PC-3 (cell line): ENCODE results near the gene TOM1L2. TPM values are rescaled to one million over a fixed set of nuclear protein-coding genes. Genes with fewer than 3 reads are reported as not detected.
A peak's percentile ranks its signal among the peaks of the same experiment; 100 is the strongest.

Experiments used
- ATAC-seq: fragments of 200-7000 bp; cut with Tn5 transposase; 2 replicates; pipeline ENCODE4 v1.9.1; 2020; ENCODE audit warnings: mild to moderate bottlenecking, moderate library complexity
- BruUV-seq: library from RNA; stranded (reverse); fragments of 400-500 nt; replicated peaks from 2 replicates; lab custom pipeline; 2021; lab: Mats Ljungman, UMichigan
- CTCF ChIA-PET: fragments of 300-600 bp; sonication (Branson Sonifier 250); formaldehyde crosslinking; loops from one replicate; lab custom pipeline; 2022; ENCODE audit warnings: antibody characterized with exemption; lab: Charles Lee
- POLR2A ChIA-PET: fragments of 300-600 bp; sonication (Branson Sonifier 250); formaldehyde crosslinking; loops from one replicate; lab custom pipeline; 2022; ENCODE audit warnings: antibody characterized with exemption; ENCODE audit not compliant: unreplicated experiment; lab: Charles Lee
- DNase-seq: peaks from one replicate; pipeline ENCODE4 v3.0.0-alpha.2; 2015
- H2AFZ ChIP-seq: fragments of 300-600 bp; sonication (generic); 2 replicates; pipeline ENCODE4 v1.6.0; 2016; ENCODE audit warnings: antibody characterized with exemption, low read length
- H3F3A ChIP-seq: fragments of 300-600 bp; sonication (generic); one replicate; pipeline ENCODE4 v1.6.0; 2017; ENCODE audit warnings: antibody characterized with exemption, low read length, control low read depth, mild to moderate bottlenecking; ENCODE audit not compliant: unreplicated experiment
- H3K27ac ChIP-seq: fragments of 300-600 bp; sonication (generic); 2 replicates; pipeline ENCODE4 v1.5.1; 2016; ENCODE audit warnings: mild to moderate bottlenecking, low read length
- H3K27me3 ChIP-seq: fragments of 300-600 bp; sonication (generic); 2 replicates; pipeline ENCODE4 v1.6.1; 2016; ENCODE audit warnings: low read length, mixed read lengths
- H3K36me3 ChIP-seq: fragments of 300-600 bp; sonication (generic); 2 replicates; pipeline ENCODE4 v1.6.1; 2016; ENCODE audit warnings: low read depth, mixed run types, low read length, mixed read lengths
- H3K4me1 ChIP-seq: fragments of 300-600 bp; sonication (generic); 2 replicates; pipeline ENCODE4 v1.5.1; 2016; ENCODE audit warnings: low read length; ENCODE audit not compliant: insufficient read depth
- H3K4me2 ChIP-seq: fragments of 300-600 bp; sonication (generic); 2 replicates; pipeline ENCODE4 v1.6.0; 2016; ENCODE audit warnings: low read length
- H3K4me3 ChIP-seq: fragments of 300-600 bp; sonication (generic); 2 replicates; pipeline ENCODE4 v1.5.1; 2016; ENCODE audit warnings: mild to moderate bottlenecking, low read length, mixed read lengths
- H3K79me2 ChIP-seq: fragments of 300-600 bp; sonication (generic); 2 replicates; pipeline ENCODE4 v1.6.1; 2017; ENCODE audit warnings: low read length, mixed read lengths
- H3K9ac ChIP-seq: fragments of 300-600 bp; sonication (generic); 2 replicates; pipeline ENCODE4 v1.6.0; 2016; ENCODE audit warnings: mild to moderate bottlenecking, low read length
- H3K9me2 ChIP-seq: fragments of 300-600 bp; sonication (generic); replicated peaks from 2 replicates; pipeline ENCODE4 v1.6.1; 2016; ENCODE audit warnings: mixed run types, low read length, mixed read lengths
- H3K9me3 ChIP-seq: fragments of 300-600 bp; sonication (generic); 2 replicates; pipeline ENCODE4 v1.6.1; 2016; ENCODE audit warnings: low read length, mixed read lengths
- H4K20me1 ChIP-seq: fragments of 300-600 bp; sonication (generic); 2 replicates; pipeline ENCODE4 v1.6.1; 2016; ENCODE audit warnings: low read length, mixed read lengths
- CTCF ChIP-seq: fragments of 300-600 bp; sonication (generic); conservative IDR thresholded peaks from 2 replicates; pipeline ENCODE4 v1.5.1; 2017; ENCODE audit warnings: antibody characterized with exemption, low read depth, mild to moderate bottlenecking, low read length
- EZH2 ChIP-seq: fragments of 300-600 bp; sonication (generic); IDR thresholded peaks from one replicate; pipeline ENCODE4 v1.6.1; 2017; ENCODE audit warnings: antibody characterized with exemption, mild to moderate bottlenecking, low read length; ENCODE audit not compliant: unreplicated experiment
- EZH2phosphoT487 ChIP-seq: fragments of 300-600 bp; sonication (generic); IDR thresholded peaks from 2 replicates; pipeline ENCODE4 v1.6.1; 2018; ENCODE audit warnings: mild to moderate bottlenecking, antibody characterized with exemption, low read length, borderline replicate concordance
- intact Hi-C: fragments of 100-400 bp; cut with micrococcal nuclease; formaldehyde crosslinking; loops from 2 replicates; pipeline ENCODE4 v1.9.0; 2023
- total RNA-seq: library from RNA; depleted of rRNA; stranded (reverse); fragments of >200 nt; gene quantifications from 2 replicates; pipeline ENCODE4 v1.2.3, GENCODE V29; 2014

Gene TOM1L2
- total RNA-seq, 1 experiment from 2014 or later, result 53.3 TPM

GRCh38 chr17:17873450-17873991 is 98.7 kb downstream of the TOM1L2 start:
- ATAC-seq, result no peak
- POLR2A ChIA-PET, result no interaction called here
- intact Hi-C loops, result no loop called here

GRCh38 chr17:17872547-17873345 is 99.5 kb downstream of the TOM1L2 start:
- Histone ChIP-seq H4K20me1 (no peaks in the 10 kb centered on the region), H3K36me3 (peaks cover 48% of the 10 kb centered on the region), H3K9me3 (no peaks in the 10 kb centered on the region), H3K79me2 (no peaks in the 10 kb centered on the region), H3K9me2 (no peaks in the 10 kb centered on the region), H3F3A (no peaks in the 10 kb centered on the region), H3K9ac (no peak overlapping the region), H3K4me3 (no peak overlapping the region), H3K27ac (peak overlapping the region; percentile 38), H3K4me2 (peak overlapping the region; percentile 11; the same call in 1 of the 2 replicates), H2AFZ (no peak overlapping the region), H3K4me1 (peaks cover 17% of the 10 kb centered on the region), H3K27me3 (no peaks in the 10 kb centered on the region)
- no TSS peak for BruUV-seq
- no peak for TF ChIP-seq EZH2phosphoT487
- TF ChIP-seq EZH2, result no peak
- intact Hi-C loops, result no loop called here
- DNase-seq (peak; percentile 66), ATAC-seq (no peak; the same call in 1 of the 2 replicates)
- ChIA-PET CTCF (no interaction called here), POLR2A (no interaction called here)

More at GRCh38 chr17:17873450-17873991, 98.7 kb downstream of the TOM1L2 start:
- peak overlapping the region; percentile 11; the same call in 1 of the 2 replicates for H3K4me2 ChIP-seq
- BruUV-seq, result no TSS peak
- no peak overlapping the region for H3K4me3 ChIP-seq
- peak overlapping the region; percentile 38 for H3K27ac ChIP-seq
- H3K27me3 ChIP-seq, result no peaks in the 10 kb centered on the region
- no peaks in the 10 kb centered on the region for H3K9me2 ChIP-seq
- peaks cover 17% of the 10 kb centered on the region for H3K4me1 ChIP-seq
- CTCF ChIA-PET, result no interaction called here
- no peaks in the 10 kb centered on the region for H3F3A ChIP-seq
- peaks cover 48% of the 10 kb centered on the region for H3K36me3 ChIP-seq
- H3K9ac ChIP-seq, result no peak overlapping the region
- H4K20me1 ChIP-seq, result no peaks in the 10 kb centered on the region
- no peak for TF ChIP-seq EZH2phosphoT487
- no peak for TF ChIP-seq CTCF
- TF ChIP-seq EZH2, result no peak
- no peaks in the 10 kb centered on the region for H3K79me2 ChIP-seq
- DNase-seq, result no peak
- no peak overlapping the region for H2AFZ ChIP-seq
- no peaks in the 10 kb centered on the region for H3K9me3 ChIP-seq

- H3F3A ChIP-seq, result no peaks in the 10 kb centered on the region
- no peaks in the 10 kb centered on the region for H3K9me2 ChIP-seq
- H3K4me3 ChIP-seq, result no peak overlapping the region
- CTCF ChIA-PET, result no interaction called here
- no peaks in the 10 kb centered on the region for H4K20me1 ChIP-seq
- H3K27ac ChIP-seq, result no peak overlapping the region
- peaks cover 17% of the 10 kb centered on the region for H3K4me1 ChIP-seq
- intact Hi-C loops, result no loop called here
- BruUV-seq, result no TSS peak
- no peak for DNase-seq
- peaks cover 40% of the 10 kb centered on the region for H3K36me3 ChIP-seq
- no peaks in the 10 kb centered on the region for H3K79me2 ChIP-seq
- POLR2A ChIA-PET, result no interaction called here
- no peak overlapping the region for H2AFZ ChIP-seq
- ATAC-seq, result no peak
- no peaks in the 10 kb centered on the region for H3K27me3 ChIP-seq
- no peaks in the 10 kb centered on the region for H3K9me3 ChIP-seq
- no peak overlapping the region for H3K9ac ChIP-seq
- H3K4me2 ChIP-seq, result no peak overlapping the region
- no peak for TF ChIP-seq EZH2
- TF ChIP-seq EZH2phosphoT487, result no peak
- no peak for TF ChIP-seq CTCF
Observed at GRCh38 chr17:17871913-17872312, 100.3 kb downstream of the TOM1L2 start.
